Suprapubic skin (tissue), 4 donors: Measurements from ENCODE around the gene COL8A1.

Experiments used
- CTCF ChIP-seq, 2 donors: fragments of 200-600 bp in 1 of 2; fragments of 450-650 bp in 1 of 2; sonication (generic) in 1 of 2; IDR thresholded peaks; one replicate each; pipeline ENCODE4 v1.5.1; 2016 to 2019; ENCODE audit warnings: antibody characterized with exemption in 2 of 2, mild to moderate bottlenecking in 1 of 2, moderate library complexity in 1 of 2
- EP300 ChIP-seq: sonication (generic); formaldehyde crosslinking; IDR thresholded peaks from one replicate; pipeline ENCODE4 v1.6.1; 2017; ENCODE audit warnings: antibody characterized with exemption
- POLR2A ChIP-seq, 2 donors: fragments of 450-650 bp; IDR thresholded peaks; one replicate each; pipeline ENCODE4 v1.6.1; 2017; ENCODE audit warnings: antibody characterized with exemption in 2 of 2, mild to moderate bottlenecking in 2 of 2, moderate library complexity in 2 of 2
- POLR2AphosphoS5 ChIP-seq, 3 donors: sonication (generic); formaldehyde crosslinking; IDR thresholded peaks; one replicate each; pipeline ENCODE4 v1.6.1; 2017; ENCODE audit warnings: antibody characterized with exemption in 3 of 3

GRCh38 chr3:99753268-99753975, 115.0 kb downstream of the COL8A1 start:
- peak; percentile 33 to 54 for TF ChIP-seq CTCF (IDR thresholded peaks at IDR 0.05)
- no peak for TF ChIP-seq POLR2A (IDR thresholded peaks at IDR 0.05)
- no peak for TF ChIP-seq POLR2AphosphoS5 (IDR thresholded peaks at IDR 0.05)
- TF ChIP-seq EP300 = no peak
